ENCODE results near the gene EYA3. TPM values are rescaled to one million over a fixed set of nuclear protein-coding genes. Genes with fewer than 3 reads are reported as not detected.

The EYA3 gene
- total and polyA plus RNA-seq, 10 of the 15 experiments (the other 5 are each of a cell fraction or from before 2014, with no cell fraction given), result 13.0 to 46.6 (median 23.4) TPM

DNA sequence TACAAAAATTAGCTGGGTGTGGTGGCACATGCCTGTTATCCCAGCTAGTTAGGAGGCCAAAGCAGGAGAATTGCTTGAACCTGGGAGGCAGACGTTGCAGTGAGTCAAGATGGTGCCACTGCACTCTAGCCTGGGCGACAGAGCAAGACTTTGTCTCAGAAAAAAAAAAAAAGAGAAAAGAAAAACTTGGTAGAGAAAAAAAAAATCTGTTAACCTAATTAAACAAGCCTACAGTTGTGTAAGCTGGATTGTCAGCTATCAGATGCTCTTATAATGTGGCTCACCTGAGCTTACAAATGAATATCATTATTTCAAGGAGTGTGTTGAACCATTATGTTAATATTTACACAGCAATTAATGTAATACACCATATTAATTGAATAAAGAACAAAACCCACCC, 26.4 kb upstream of the EYA3 start:
- DNase-seq (ENCODE audit: low read depth, low spot score), result no peak
- H3K4me2 ChIP-seq (ENCODE audit: control insufficient read depth, insufficient read depth), result peak overlapping the region; percentile 47; the same call in 1 of the 2 replicates
- intact Hi-C loops (cut with micrococcal nuclease; ENCODE audit: unreplicated experiment), result loop anchor here (2.0 kb wide), 1 partner anchor 58 kb away; no protein-coding TSS in a partner anchor
- WGBS (ENCODE audit: insufficient coverage, insufficient replicate concordance, low lambda C conversion rate, missing lambda C conversion rate), result 71% methylated on average over 2 of the region's 2 CpGs
- RAD21 ChIA-PET (ENCODE audit: unreplicated experiment), result interaction anchor here (0.8 to 11.7 kb wide), 14 partner anchors 12 to 131 kb away, joined by 3 to 113 read pairs (median 4); partner anchors contain the start of gene EYA3
- H3K4me1 ChIP-seq (ENCODE audit: control insufficient read depth, insufficient read depth, low read length), result peaks cover 43% of the 10 kb centered on the region
- no peaks in the 10 kb centered on the region for H3K9me3 ChIP-seq (replicated peaks; ENCODE audit: control insufficient read depth, insufficient read depth, low read length)
- peak overlapping the region; percentile 46; the same call in 1 of the 2 replicates for H3K27ac ChIP-seq (ENCODE audit: control insufficient read depth, insufficient read depth)
- no TSS peak for BruUV-seq (replicated peaks)
- no peaks in the 10 kb centered on the region for H3K79me2 ChIP-seq (ENCODE audit: control insufficient read depth, insufficient read depth, low read length)
- no peak overlapping the region for H3K4me3 ChIP-seq
- ATAC-seq, result peak; percentile 5; the same call in 2 of the 3 replicates
- FAIRE-seq, result no peak
- POLR2A ChIA-PET, result interaction anchor here (0.5 to 2.6 kb wide), 14 partner anchors 13 to 227 kb away, joined by 3 to 10 read pairs (median 4); no protein-coding TSS in a partner anchor
- in situ Hi-C loops (cut with MboI), result no loop called here
- peak overlapping the region; percentile 62 for H2AFZ ChIP-seq (ENCODE audit: control insufficient read depth, low read depth, low read length)
- H3K27me3 ChIP-seq (replicated peaks in 1 of 2; ENCODE audit: control insufficient read depth in 2 of 2, insufficient read depth in 2 of 2, low read length in 1 of 2), result no peaks in the 10 kb centered on the region
- H4K20me1 ChIP-seq (ENCODE audit: control insufficient read depth, insufficient read depth), result no peaks in the 10 kb centered on the region
- SMC1A ChIA-PET (ENCODE audit: uncharacterized antibody, unreplicated experiment), result interaction anchor here (0.7 to 4.6 kb wide), 18 partner anchors 11 to 884 kb away, joined by 3 to 43 read pairs (median 4); partner anchors contain the start of gene EYA3
- no peak for TF ChIP-seq ATF3 (IDR thresholded peaks at IDR 0.05; ENCODE audit: borderline replicate concordance, extremely low read depth, low read depth, low read length)
- no peaks in the 10 kb centered on the region for H3K36me3 ChIP-seq (ENCODE audit: control insufficient read depth in 2 of 2, insufficient read depth in 2 of 2, low read length in 1 of 2)
- no peak overlapping the region for H3K9ac ChIP-seq (ENCODE audit: control insufficient read depth, insufficient read depth, low read length)
- CTCF ChIA-PET, result interaction anchor here (0.6 to 6.9 kb wide), 9 partner anchors 12 to 174 kb away, joined by 3 to 57 read pairs (median 5); partner anchors contain the start of gene EYA3

DNA sequence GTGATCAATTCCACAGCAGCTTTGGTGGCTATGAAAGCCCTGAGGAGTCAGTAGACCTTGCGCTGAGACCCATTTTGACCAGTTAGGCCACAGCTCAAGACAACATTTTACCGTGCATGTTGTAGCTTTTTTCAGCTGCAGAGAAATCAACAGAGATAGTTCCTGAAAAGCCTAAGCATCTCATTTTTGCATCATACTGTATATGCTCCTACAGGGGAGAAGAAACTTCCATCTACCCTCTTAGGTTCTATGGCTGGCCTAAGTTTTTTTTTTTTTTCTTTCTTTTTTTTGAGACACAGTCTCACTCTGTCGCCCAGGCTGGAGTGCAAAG, 24.8 kb upstream of the EYA3 start:
- in situ Hi-C loops (cut with MboI), result no loop called here
- no peak overlapping the region for H3K9ac ChIP-seq (ENCODE audit: control insufficient read depth, insufficient read depth, low read length)
- no peaks in the 10 kb centered on the region for H3K27me3 ChIP-seq (replicated peaks in 1 of 2; ENCODE audit: control insufficient read depth in 2 of 2, insufficient read depth in 2 of 2, low read length in 1 of 2)
- no peaks in the 10 kb centered on the region for H3K36me3 ChIP-seq (ENCODE audit: control insufficient read depth in 2 of 2, insufficient read depth in 2 of 2, low read length in 1 of 2)
- H3K4me2 ChIP-seq (ENCODE audit: control insufficient read depth, insufficient read depth), result no peak overlapping the region
- H3K4me1 ChIP-seq (ENCODE audit: control insufficient read depth, insufficient read depth, low read length), result peaks cover 39% of the 10 kb centered on the region
- POLR2A ChIA-PET, result interaction anchor here (0.5 to 3.7 kb wide), 8 partner anchors 13 to 125 kb away, joined by 3 to 18 read pairs (median 5); no protein-coding TSS in a partner anchor
- 47% methylated on average over 3 of the region's 3 CpGs for WGBS (ENCODE audit: insufficient coverage, insufficient replicate concordance, low lambda C conversion rate, missing lambda C conversion rate)
- no TSS peak for BruUV-seq (replicated peaks)
- FAIRE-seq (peak; percentile 71), ATAC-seq (no peak; the same call in 1 of the 3 replicates), DNase-seq (ENCODE audit: low read depth, low spot score) (no peak)
- CTCF ChIA-PET, result interaction anchor here (0.9 to 6.9 kb wide), 10 partner anchors 11 to 132 kb away, joined by 3 to 57 read pairs (median 6); partner anchors contain the start of gene EYA3
- TF ChIP-seq PRDM15 (CRISPR knock-in tag; IDR thresholded peaks at IDR 0.05) (no peak), YBX1 (IDR thresholded peaks at IDR 0.05) (no peak)
- TF ChIP-seq, protein P1, sequence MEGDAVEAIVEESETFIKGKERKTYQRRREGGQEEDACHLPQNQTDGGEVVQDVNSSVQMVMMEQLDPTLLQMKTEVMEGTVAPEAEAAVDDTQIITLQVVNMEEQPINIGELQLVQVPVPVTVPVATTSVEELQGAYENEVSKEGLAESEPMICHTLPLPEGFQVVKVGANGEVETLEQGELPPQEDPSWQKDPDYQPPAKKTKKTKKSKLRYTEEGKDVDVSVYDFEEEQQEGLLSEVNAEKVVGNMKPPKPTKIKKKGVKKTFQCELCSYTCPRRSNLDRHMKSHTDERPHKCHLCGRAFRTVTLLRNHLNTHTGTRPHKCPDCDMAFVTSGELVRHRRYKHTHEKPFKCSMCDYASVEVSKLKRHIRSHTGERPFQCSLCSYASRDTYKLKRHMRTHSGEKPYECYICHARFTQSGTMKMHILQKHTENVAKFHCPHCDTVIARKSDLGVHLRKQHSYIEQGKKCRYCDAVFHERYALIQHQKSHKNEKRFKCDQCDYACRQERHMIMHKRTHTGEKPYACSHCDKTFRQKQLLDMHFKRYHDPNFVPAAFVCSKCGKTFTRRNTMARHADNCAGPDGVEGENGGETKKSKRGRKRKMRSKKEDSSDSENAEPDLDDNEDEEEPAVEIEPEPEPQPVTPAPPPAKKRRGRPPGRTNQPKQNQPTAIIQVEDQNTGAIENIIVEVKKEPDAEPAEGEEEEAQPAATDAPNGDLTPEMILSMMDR (IDR thresholded peaks at IDR 0.05 in 2 of 3, conservative IDR thresholded peaks at IDR 0.05 in 1 of 3; ENCODE audit: control insufficient read depth in 2 of 3, extremely low read depth in 1 of 3, insufficient read depth in 1 of 3, low read depth in 3 of 3, low read length in 3 of 3), result peak in 1 of 3 experiments; percentile 12; a peak in 1 of 6 replicates
- no peaks in the 10 kb centered on the region for H3K79me2 ChIP-seq (ENCODE audit: control insufficient read depth, insufficient read depth, low read length)
- SMC1A ChIA-PET (ENCODE audit: uncharacterized antibody, unreplicated experiment), result interaction anchor here (0.7 to 4.6 kb wide), 9 partner anchors 7 to 95 kb away, joined by 3 to 43 read pairs (median 13); no protein-coding TSS in a partner anchor
- H3K9me3 ChIP-seq (replicated peaks; ENCODE audit: control insufficient read depth, insufficient read depth, low read length), result no peaks in the 10 kb centered on the region
- peak overlapping the region; percentile 29; the same call in 1 of the 2 replicates for H2AFZ ChIP-seq (ENCODE audit: control insufficient read depth, low read depth, low read length)
- no peak overlapping the region for H3K4me3 ChIP-seq
- RAD21 ChIA-PET (ENCODE audit: unreplicated experiment), result interaction anchor here (1.1 to 11.7 kb wide), 5 partner anchors 22 to 86 kb away, joined by 3 to 113 read pairs (median 5); partner anchors contain the start of gene EYA3
- intact Hi-C loops (cut with micrococcal nuclease; ENCODE audit: unreplicated experiment), result loop anchor here (2.0 kb wide), 2 partner anchors 22 to 32 kb away; no protein-coding TSS in a partner anchor
- no peak overlapping the region for H3K27ac ChIP-seq (ENCODE audit: control insufficient read depth, insufficient read depth)
- no peaks in the 10 kb centered on the region for H4K20me1 ChIP-seq (ENCODE audit: control insufficient read depth, insufficient read depth)
